SK-N-SH (cell line): ENCODE data around the gene COMT.

Experiments
- CTCF ChIP-seq: fragments of 200-600 bp; sonication (generic); IDR thresholded peaks from 2 replicates; pipeline ENCODE4 v1.6.1; 2017; ENCODE audit warnings: antibody characterized with exemption, mild to moderate bottlenecking, moderate library complexity
- GABPA ChIP-seq: IDR thresholded peaks from 2 replicates; pipeline ENCODE4 v1.4.0; 2012; ENCODE audit warnings: low read depth, mild to moderate bottlenecking
- JUND ChIP-seq: IDR thresholded peaks from 2 replicates; pipeline ENCODE4 v1.4.0; 2012
- MAX ChIP-seq: IDR thresholded peaks from 2 replicates; pipeline ENCODE4 v1.4.0; 2012; ENCODE audit warnings: low read depth
- MEF2A ChIP-seq: IDR thresholded peaks from 2 replicates; pipeline ENCODE4 v1.4.0; 2012; ENCODE audit warnings: low read depth, borderline replicate concordance
- NRF1 ChIP-seq: IDR thresholded peaks from 2 replicates; pipeline ENCODE4 v1.6.1; 2012; ENCODE audit warnings: low read depth, mild to moderate bottlenecking, low read length
- PBX3 ChIP-seq: IDR thresholded peaks from 2 replicates; pipeline ENCODE4; 2012
- RAD21 ChIP-seq: IDR thresholded peaks from 2 replicates; pipeline ENCODE4 v1.6.1; 2012; ENCODE audit warnings: mild to moderate bottlenecking, low read length
- REST ChIP-seq: IDR thresholded peaks from 2 replicates; pipeline ENCODE4 v1.6.1; 2012; ENCODE audit warnings: mild to moderate bottlenecking, low read depth, low read length, moderate library complexity
- RFX5 ChIP-seq: IDR thresholded peaks from 2 replicates; pipeline ENCODE4 v1.6.1; 2012; ENCODE audit warnings: mild to moderate bottlenecking, improper control_type of control experiment, low read length
- TAF1 ChIP-seq: IDR thresholded peaks from 2 replicates; pipeline ENCODE4 v1.6.1; 2012; ENCODE audit warnings: low read depth, mild to moderate bottlenecking, low read length, moderate library complexity, borderline replicate concordance
- TCF12 ChIP-seq: IDR thresholded peaks from 2 replicates; pipeline ENCODE4 v1.4.0; 2012
- ZBTB33 ChIP-seq: IDR thresholded peaks from 2 replicates; pipeline ENCODE4 v1.4.0; 2012; ENCODE audit warnings: low read depth, borderline replicate concordance

GRCh38 chr22:19961201-19961580 lies 19.6 kb downstream of the COMT start:
- TF ChIP-seq NRF1: no peak
- TF ChIP-seq CTCF: no peak
- no peak for TF ChIP-seq TAF1
- no peak for TF ChIP-seq TCF12
- no peak for TF ChIP-seq GABPA
- TF ChIP-seq MAX: no peak
- TF ChIP-seq RFX5: no peak
- no peak for TF ChIP-seq REST
- no peak for TF ChIP-seq MEF2A
- no peak for TF ChIP-seq RAD21
- no peak for TF ChIP-seq ZBTB33
- TF ChIP-seq JUND: no peak
- TF ChIP-seq PBX3: no peak
